Gastroesophageal sphincter (tissue), 3 donors: ENCODE measurements around the gene TLK2.
"Not testable (repeated sequence)": the region's sequence is repeated elsewhere in the genome, so short reads cannot be mapped to it uniquely, and the experiment has no call there.

Source experiments
- CTCF ChIP-seq, 4 experiments: fragments of 200-600 bp in 2 of 4; fragments of 450-650 bp in 2 of 4; sonication (generic) in 1 of 4; IDR thresholded peaks; one replicate each; pipeline ENCODE4 v1.5.1; 2017 to 2019; ENCODE audit warnings: antibody characterized with exemption in 4 of 4, mild to moderate bottlenecking in 2 of 4, moderate library complexity in 2 of 4
- EP300 ChIP-seq: sonication (generic); formaldehyde crosslinking; IDR thresholded peaks from one replicate; pipeline ENCODE4 v1.6.1; 2017; ENCODE audit warnings: antibody characterized with exemption, mild to moderate bottlenecking

GRCh38 chr17:62482553-62482952, 3.9 kb downstream of the TLK2 start:
- TF ChIP-seq EP300; CTCF (IDR thresholded peaks at IDR 0.05): not testable (repeated sequence)
